IMR-90 (cell line): ENCODE data around the gene NCKAP5. TPM values are rescaled to one million over a fixed set of nuclear protein-coding genes. Genes with fewer than 3 reads are reported as not detected.

Source experiments
- ATAC-seq: fragments of 200-7000 bp; cut with Tn5 transposase; 2 replicates; pipeline ENCODE4 v1.9.1; 2020; ENCODE audit warnings: low read depth, mild to moderate bottlenecking, moderate library complexity
- BruUV-seq: library from RNA; stranded (reverse); fragments of 400-500 nt; replicated peaks from 2 replicates; lab custom pipeline; 2021; lab: Mats Ljungman, UMichigan
- CTCF ChIA-PET: fragments of 300-600 bp; formaldehyde crosslinking; extraction: SDS; loops from one replicate; lab custom pipeline; 2021; ENCODE audit warnings: antibody characterized with exemption; lab: Yijun Ruan, JAX
- POLR2A ChIA-PET: fragments of 300-600 bp; sonication (Branson Sonifier 250); formaldehyde crosslinking; loops from one replicate; lab custom pipeline; 2022; ENCODE audit warnings: antibody characterized with exemption; ENCODE audit not compliant: unreplicated experiment; lab: Charles Lee
- DNase-seq: peaks from one replicate; pipeline ENCODE4 v3.0.0; 2013
- H2AFZ ChIP-seq: replicated peaks from 2 replicates; pipeline ENCODE3; 2013; ENCODE audit warnings: low read length, mild to moderate bottlenecking; ENCODE audit not compliant: poor library complexity
- H2AK5ac ChIP-seq: 2 replicates; pipeline ENCODE4 v1.6.1; 2013; ENCODE audit warnings: low read depth, low read length, inconsistent platforms
- H2AK9ac ChIP-seq: replicated peaks from 2 replicates; pipeline ENCODE3; 2013; ENCODE audit warnings: mild to moderate bottlenecking, low read depth, low read length, moderate library complexity; ENCODE audit not compliant: poor library complexity
- H2BK120ac ChIP-seq: 2 replicates; pipeline ENCODE4 v1.6.1; 2013; ENCODE audit warnings: low read depth, low read length, inconsistent platforms
- H2BK15ac ChIP-seq: 3 replicates; pipeline ENCODE4 v1.6.1; 2013; ENCODE audit warnings: low read depth, low read length, inconsistent platforms
- H2BK20ac ChIP-seq: 2 replicates; pipeline ENCODE4 v1.6.1; 2013; ENCODE audit warnings: low read depth, mild to moderate bottlenecking, inconsistent platforms, low read length, moderate library complexity
- H2BK5ac ChIP-seq: 2 replicates; pipeline ENCODE4 v1.6.1; 2013; ENCODE audit warnings: mild to moderate bottlenecking, low read depth, low read length, inconsistent platforms; ENCODE audit not compliant: poor library complexity, severe bottlenecking
- H3K14ac ChIP-seq: replicated peaks from 2 replicates; pipeline ENCODE4 v1.6.1; 2013; ENCODE audit warnings: low read depth, low read length, inconsistent platforms
- H3K18ac ChIP-seq: 2 replicates; pipeline ENCODE4 v1.6.1; 2013; ENCODE audit warnings: low read depth, low read length, control low read depth
- H3K23ac ChIP-seq: 2 replicates; pipeline ENCODE4 v1.6.1; 2013; ENCODE audit warnings: low read depth, low read length, inconsistent platforms
- H3K27ac ChIP-seq: 2 replicates; pipeline ENCODE4 v1.5.1; 2013; ENCODE audit warnings: mild to moderate bottlenecking, control low read depth, low read length; ENCODE audit not compliant: insufficient read depth
- H3K27me3 ChIP-seq: 2 replicates; pipeline ENCODE4 v1.6.1; 2013; ENCODE audit warnings: low read length; ENCODE audit not compliant: control insufficient read depth, insufficient read depth
- H3K36me3 ChIP-seq: 2 replicates; pipeline ENCODE4 v1.6.1; 2013; ENCODE audit warnings: low read length, mixed read lengths; ENCODE audit not compliant: control insufficient read depth, insufficient read depth
- H3K4ac ChIP-seq: 2 replicates; pipeline ENCODE4 v1.6.1; 2013; ENCODE audit warnings: low read depth, low read length, inconsistent platforms
- H3K4me1 ChIP-seq: 2 replicates; pipeline ENCODE4 v1.6.1; 2013; ENCODE audit warnings: low read length, mixed read lengths; ENCODE audit not compliant: control insufficient read depth, insufficient read depth
- H3K4me2 ChIP-seq: 2 replicates; pipeline ENCODE4 v1.6.1; 2013; ENCODE audit warnings: low read depth, mild to moderate bottlenecking, control low read depth, low read length, moderate library complexity
- H3K4me3 ChIP-seq: 2 replicates; pipeline ENCODE4 v1.5.1; 2013; ENCODE audit warnings: low read depth, mild to moderate bottlenecking, control low read depth, low read length, moderate library complexity; ENCODE audit not compliant: insufficient read depth
- H3K56ac ChIP-seq: 2 replicates; pipeline ENCODE4 v1.6.1; 2013; ENCODE audit warnings: low read length, inconsistent platforms; ENCODE audit not compliant: insufficient read depth; ENCODE audit errors: extremely low read depth
- H3K79me1 ChIP-seq, 2 experiments: 2 replicates each; pipeline ENCODE4 v1.6.1; 2013; ENCODE audit warnings: low read length in 2 of 2, inconsistent platforms in 1 of 2, low read depth in 1 of 2
- H3K9ac ChIP-seq: 2 replicates; pipeline ENCODE4 v1.6.1; 2013; ENCODE audit warnings: low read depth, low read length, control low read depth
- H3K9me1 ChIP-seq: 2 replicates; pipeline ENCODE4 v1.6.1; 2013; ENCODE audit warnings: low read length, inconsistent platforms; ENCODE audit not compliant: insufficient read depth
- H3K9me3 ChIP-seq: 2 replicates; pipeline ENCODE4 v1.6.1; 2013; ENCODE audit warnings: low read length; ENCODE audit not compliant: control insufficient read depth, insufficient read depth
- H4K20me1 ChIP-seq: 2 replicates; pipeline ENCODE4 v1.6.1; 2013; ENCODE audit warnings: low read length, inconsistent platforms; ENCODE audit not compliant: insufficient read depth
- H4K5ac ChIP-seq: 2 replicates; pipeline ENCODE4 v1.6.1; 2013; ENCODE audit warnings: mild to moderate bottlenecking, low read depth, low read length, control low read depth
- H4K8ac ChIP-seq, 2 experiments: 2 replicates each; pipeline ENCODE4 v1.6.1; 2013; ENCODE audit warnings: low read depth in 2 of 2, low read length in 2 of 2, control low read depth in 1 of 2, inconsistent platforms in 1 of 2
- H4K91ac ChIP-seq: 2 replicates; pipeline ENCODE4 v1.6.1; 2013; ENCODE audit warnings: low read depth, low read length, inconsistent platforms; ENCODE audit not compliant: insufficient read depth
- CEBPB ChIP-seq: IDR thresholded peaks from 2 replicates; pipeline ENCODE4 v1.6.1; 2012; ENCODE audit warnings: low read depth, low read length, improper control_type of control experiment
- FOS ChIP-seq: fragments of 150-350 bp; IDR thresholded peaks from 2 replicates; pipeline ENCODE4 v1.6.1; 2016; ENCODE audit warnings: low read depth, low read length
- MAFK ChIP-seq: IDR thresholded peaks from 2 replicates; pipeline ENCODE4 v1.6.1; 2012; ENCODE audit warnings: low read depth, low read length, improper control_type of control experiment
- MAZ ChIP-seq: IDR thresholded peaks from 2 replicates; pipeline ENCODE4 v1.6.1; 2012; ENCODE audit warnings: low read depth, mild to moderate bottlenecking, low read length, improper control_type of control experiment, moderate library complexity, borderline replicate concordance
- MXI1 ChIP-seq: IDR thresholded peaks from 2 replicates; pipeline ENCODE4 v1.6.1; 2012; ENCODE audit warnings: low read depth, mild to moderate bottlenecking, low read length, moderate library complexity, borderline replicate concordance
- RAD21 ChIP-seq: IDR thresholded peaks from 2 replicates; pipeline ENCODE4 v1.6.1; 2012; ENCODE audit warnings: low read length, improper control_type of control experiment
- RCOR1 ChIP-seq: IDR thresholded peaks from 2 replicates; pipeline ENCODE4 v1.6.1; 2012; ENCODE audit warnings: mild to moderate bottlenecking, low read length, improper control_type of control experiment; ENCODE audit not compliant: insufficient replicate concordance
- RFX5 ChIP-seq: IDR thresholded peaks from 2 replicates; pipeline ENCODE4 v1.8.0; 2012; ENCODE audit warnings: low read depth, mild to moderate bottlenecking, low read length, moderate library complexity
- USF2 ChIP-seq: fragments of 150-350 bp; IDR thresholded peaks from 2 replicates; pipeline ENCODE4 v1.6.1; 2017; ENCODE audit warnings: mild to moderate bottlenecking, antibody characterized with exemption, low read length, low read depth
- WGBS, 2 experiments: methylation state at CpG; one replicate each; pipeline versions ENCODE4 v1.1.5 to v1.1.7; 2013; ENCODE audit warnings: missing lambda C conversion rate in 2 of 2; ENCODE audit not compliant: insufficient read length in 1 of 2; ENCODE audit errors: extremely low coverage in 2 of 2; 5-methylcytosine and 5-hydroxymethylcytosine counted together
- dilution Hi-C: fragments of 300-500 bp; cut with HindIII; formaldehyde crosslinking; loops from one replicate; pipeline ENCODE4 v1.14.3; 2018; ENCODE audit warnings: low sequenced_read_pairs; ENCODE audit not compliant: unreplicated experiment
- in situ Hi-C: fragments of 300-500 bp; cut with MboI; formaldehyde crosslinking; loops from 3 replicates; pipeline ENCODE4 v1.14.3; 2019; ENCODE audit warnings: low sequenced_read_pairs, inconsistent platforms, mixed read lengths
- intact Hi-C: fragments of 100-400 bp; cut with micrococcal nuclease; formaldehyde crosslinking; loops from 2 replicates; pipeline ENCODE4 v1.10.0; 2022
- polyA plus RNA-seq, 3 experiments: library from polyadenylated mRNA; depleted of rRNA; stranded (reverse); fragments of >200 nt; gene quantifications; 2 replicates each; pipeline ENCODE4 v1.2.3, GENCODE V29; 2012; ENCODE audit warnings: low replicate concordance in 1 of 3
- total RNA-seq: library from RNA; depleted of rRNA; stranded (reverse); fragments of >200 nt; gene quantifications from 2 replicates; pipeline ENCODE4 v1.2.3, GENCODE V29; 2012
- TF ChIP-seq, protein P1 (sequence below): fragments of 150-350 bp; IDR thresholded peaks from 2 replicates; pipeline ENCODE4 v1.6.1; 2016; ENCODE audit warnings: low read depth, mild to moderate bottlenecking, low read length, moderate library complexity, borderline replicate concordance

NCKAP5 gene
- total and polyA plus RNA-seq, 2 of the 4 experiments (the other 2 are of a cell fraction): 2.7 to 3.9 TPM

DNA sequence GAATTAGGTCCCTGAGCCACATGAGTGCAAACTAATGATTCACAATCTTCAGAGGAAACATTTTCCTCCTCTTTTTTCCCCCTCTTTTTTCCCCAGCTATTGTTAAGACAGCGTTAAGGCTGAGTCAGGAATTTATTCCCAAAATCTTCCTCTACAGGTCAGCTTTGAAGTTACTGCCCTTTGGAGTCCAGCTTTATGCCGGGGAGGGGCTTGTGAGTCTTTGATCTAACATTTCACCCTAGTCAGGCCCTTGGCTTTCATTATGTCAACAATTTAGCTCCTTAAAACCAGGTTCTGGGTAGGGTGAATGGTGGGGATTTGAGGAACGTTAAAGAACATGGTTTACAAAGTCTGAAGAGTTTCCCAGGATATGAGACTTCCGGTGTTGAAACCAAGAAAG is 807.3 kb downstream of the NCKAP5 start:
- H2BK5ac ChIP-seq: no peak overlapping the region
- no peaks in the 10 kb centered on the region for H3K9me3 ChIP-seq
- dilution Hi-C loops (no loop called here), intact Hi-C loops (no loop called here), in situ Hi-C loops (no loop called here)
- ChIA-PET CTCF (no interaction called here), POLR2A (no interaction called here)
- H2AK5ac ChIP-seq: no peak overlapping the region
- no peak overlapping the region for H2AFZ ChIP-seq
- peaks cover 5% of the 10 kb centered on the region; the same call in 1 of the 2 replicates for H3K9me1 ChIP-seq
- H4K5ac ChIP-seq: no peak overlapping the region
- H3K36me3 ChIP-seq: peaks cover 6% of the 10 kb centered on the region
- no peak overlapping the region for H3K27ac ChIP-seq
- WGBS, 2 experiments: no CpG with 5 or more reads among the region's 4 CpGs
- H3K4ac ChIP-seq: no peak overlapping the region
- no peaks in the 10 kb centered on the region for H3K27me3 ChIP-seq
- H2BK120ac ChIP-seq: no peak overlapping the region
- no peak overlapping the region for H4K8ac ChIP-seq
- H3K23ac ChIP-seq: no peak overlapping the region
- peaks cover 7% of the 10 kb centered on the region for H3K4me1 ChIP-seq
- H4K20me1 ChIP-seq: no peaks in the 10 kb centered on the region
- H2AK9ac ChIP-seq: no peak overlapping the region
- H3K79me1 ChIP-seq: no peaks in the 10 kb centered on the region
- H3K4me2 ChIP-seq: no peak overlapping the region
- H2BK15ac ChIP-seq: no peak overlapping the region
- TF ChIP-seq MAZ: no peak
- TF ChIP-seq MXI1: no peak
- TF ChIP-seq, protein P1, sequence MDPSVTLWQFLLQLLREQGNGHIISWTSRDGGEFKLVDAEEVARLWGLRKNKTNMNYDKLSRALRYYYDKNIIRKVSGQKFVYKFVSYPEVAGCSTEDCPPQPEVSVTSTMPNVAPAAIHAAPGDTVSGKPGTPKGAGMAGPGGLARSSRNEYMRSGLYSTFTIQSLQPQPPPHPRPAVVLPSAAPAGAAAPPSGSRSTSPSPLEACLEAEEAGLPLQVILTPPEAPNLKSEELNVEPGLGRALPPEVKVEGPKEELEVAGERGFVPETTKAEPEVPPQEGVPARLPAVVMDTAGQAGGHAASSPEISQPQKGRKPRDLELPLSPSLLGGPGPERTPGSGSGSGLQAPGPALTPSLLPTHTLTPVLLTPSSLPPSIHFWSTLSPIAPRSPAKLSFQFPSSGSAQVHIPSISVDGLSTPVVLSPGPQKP: no peak
- TF ChIP-seq RCOR1: no peak
- TF ChIP-seq FOS: no peak
- no peak for TF ChIP-seq RAD21
- TF ChIP-seq MAFK: no peak
- TF ChIP-seq RFX5: no peak
- no peak for TF ChIP-seq CEBPB
- TF ChIP-seq USF2: no peak
- H4K91ac ChIP-seq: no peak overlapping the region
- no TSS peak for BruUV-seq
- H3K14ac ChIP-seq: no peak overlapping the region
- H3K56ac ChIP-seq: no peak overlapping the region
- no peak overlapping the region for H3K18ac ChIP-seq
- DNase-seq (no peak), ATAC-seq (no peak)
- H3K9ac ChIP-seq: no peak overlapping the region
- H2BK20ac ChIP-seq: no peak overlapping the region
- H3K4me3 ChIP-seq: no peak overlapping the region
